GM19438 (cell line): ENCODE measurements around the gene CELSR2.
A peak's percentile ranks its signal among the peaks of the same experiment; 100 is the strongest.

Source experiments
- ATAC-seq: cut with Tn5 transposase; IDR thresholded peaks from one replicate; pipeline ENCODE4 v1.9.1; 2021; ENCODE audit warnings: low read depth; ENCODE audit not compliant: unreplicated experiment

The CELSR2 gene

DNA sequence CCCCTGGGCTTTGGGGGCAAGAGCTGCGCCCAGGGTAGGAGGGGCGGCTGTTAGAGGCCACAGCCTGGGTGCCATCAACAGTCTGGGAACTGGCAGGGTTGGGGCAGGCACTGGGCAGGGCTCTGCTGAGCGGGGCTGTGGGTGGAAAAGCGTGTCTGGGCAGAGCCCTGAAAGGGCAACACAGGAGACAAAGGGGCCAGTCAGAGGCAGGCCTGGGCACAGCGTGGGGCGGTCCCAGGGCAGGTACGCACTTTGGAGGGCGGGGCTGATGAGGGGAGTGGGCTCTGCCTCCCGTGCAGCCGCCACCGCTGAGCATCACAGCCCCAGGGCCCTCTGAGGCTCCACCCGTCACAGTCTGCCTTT lies 13.9 kb downstream of the CELSR2 start:
- no peak for ATAC-seq

DNA sequence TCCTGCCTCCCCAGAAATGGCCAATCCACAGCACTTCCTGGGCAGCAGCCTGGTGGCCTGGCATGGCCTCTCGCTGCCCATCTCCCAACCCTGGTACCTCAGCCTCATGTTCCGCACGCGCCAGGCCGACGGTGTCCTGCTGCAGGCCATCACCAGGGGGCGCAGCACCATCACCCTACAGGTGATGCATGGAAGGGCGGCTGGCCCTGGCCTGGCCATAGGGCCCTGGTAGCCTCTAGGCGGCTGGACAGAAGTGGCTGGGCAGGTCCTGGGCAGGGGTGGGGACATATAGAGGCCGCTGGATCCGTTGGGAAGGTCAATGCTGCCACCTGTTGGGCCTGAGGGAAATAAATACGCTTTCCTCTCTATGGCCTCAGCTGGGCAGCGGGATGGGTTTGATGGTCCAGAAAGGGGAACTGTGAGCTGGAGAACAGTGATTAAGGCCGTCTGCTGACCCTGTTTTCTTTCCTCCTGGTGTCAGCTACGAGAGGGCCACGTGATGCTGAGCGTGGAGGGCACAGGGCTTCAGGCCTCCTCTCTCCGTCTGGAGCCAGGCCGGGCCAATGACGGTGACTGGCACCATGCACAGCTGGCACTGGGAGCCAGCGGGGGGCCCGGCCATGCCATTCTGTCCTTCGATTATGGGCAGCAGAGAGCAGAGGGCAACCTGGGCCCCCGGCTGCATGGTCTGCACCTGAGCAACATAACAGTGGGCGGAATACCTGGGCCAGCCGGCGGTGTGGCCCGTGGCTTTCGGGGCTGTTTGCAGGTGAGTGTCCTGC lies 14.4 kb downstream of the CELSR2 start:
- ATAC-seq, result peak; percentile 71

DNA sequence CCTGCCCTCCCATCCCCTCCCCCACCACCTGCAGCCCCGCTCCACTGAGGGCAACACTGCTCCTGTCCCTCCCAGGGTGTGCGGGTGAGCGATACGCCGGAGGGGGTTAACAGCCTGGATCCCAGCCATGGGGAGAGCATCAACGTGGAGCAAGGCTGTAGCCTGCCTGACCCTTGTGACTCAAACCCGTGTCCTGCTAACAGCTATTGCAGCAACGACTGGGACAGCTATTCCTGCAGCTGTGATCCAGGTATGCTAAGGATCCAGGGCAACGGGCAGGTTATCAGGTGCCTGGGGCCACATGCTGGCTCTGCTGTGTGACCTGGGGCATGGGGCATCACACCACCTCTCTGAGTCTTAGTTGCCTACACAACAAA lies 15.0 kb downstream of the CELSR2 start:
- no peak for ATAC-seq

DNA sequence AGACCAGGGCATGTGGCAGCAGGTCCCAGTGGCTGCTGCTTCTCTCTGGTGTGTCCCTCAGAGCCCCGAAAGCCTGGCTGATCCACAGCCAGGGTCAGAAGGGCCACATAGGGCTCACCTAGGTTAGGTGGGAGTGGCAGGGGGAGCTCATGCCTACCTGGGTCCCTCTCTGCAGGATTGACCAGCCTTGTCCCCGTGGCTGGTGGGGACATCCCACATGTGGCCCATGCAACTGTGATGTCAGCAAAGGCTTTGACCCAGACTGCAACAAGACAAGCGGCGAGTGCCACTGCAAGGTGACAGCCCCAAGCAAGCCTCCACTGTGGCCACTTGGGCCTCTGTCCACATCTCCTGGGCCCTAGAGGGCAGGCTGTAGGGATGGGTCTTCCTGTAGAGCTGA lies 15.7 kb downstream of the CELSR2 start:
- no peak for ATAC-seq

DNA sequence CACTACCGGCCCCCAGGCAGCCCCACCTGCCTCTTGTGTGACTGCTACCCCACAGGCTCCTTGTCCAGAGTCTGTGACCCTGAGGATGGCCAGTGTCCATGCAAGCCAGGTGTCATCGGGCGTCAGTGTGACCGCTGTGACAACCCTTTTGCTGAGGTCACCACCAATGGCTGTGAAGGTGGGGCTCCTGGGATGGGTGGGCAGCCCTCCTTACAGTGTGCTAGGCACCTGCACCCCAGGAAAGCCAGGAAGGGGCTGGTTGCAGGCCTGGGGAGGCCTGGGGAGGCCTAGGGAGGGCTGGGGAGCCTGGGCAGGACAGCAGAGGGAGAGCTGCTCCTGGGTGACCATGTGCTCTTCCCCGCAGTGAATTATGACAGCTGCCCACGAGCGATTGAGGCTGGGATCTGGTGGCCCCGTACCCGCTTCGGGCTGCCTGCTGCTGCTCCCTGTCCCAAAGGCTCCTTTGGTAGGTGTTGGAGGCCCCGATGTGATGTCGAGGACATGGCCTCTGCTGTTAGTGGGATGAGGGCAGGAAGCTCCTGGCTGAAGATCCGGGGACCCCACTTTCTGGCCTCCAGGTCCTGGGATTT lies 16.5 kb downstream of the CELSR2 start:
- no peak for ATAC-seq

DNA sequence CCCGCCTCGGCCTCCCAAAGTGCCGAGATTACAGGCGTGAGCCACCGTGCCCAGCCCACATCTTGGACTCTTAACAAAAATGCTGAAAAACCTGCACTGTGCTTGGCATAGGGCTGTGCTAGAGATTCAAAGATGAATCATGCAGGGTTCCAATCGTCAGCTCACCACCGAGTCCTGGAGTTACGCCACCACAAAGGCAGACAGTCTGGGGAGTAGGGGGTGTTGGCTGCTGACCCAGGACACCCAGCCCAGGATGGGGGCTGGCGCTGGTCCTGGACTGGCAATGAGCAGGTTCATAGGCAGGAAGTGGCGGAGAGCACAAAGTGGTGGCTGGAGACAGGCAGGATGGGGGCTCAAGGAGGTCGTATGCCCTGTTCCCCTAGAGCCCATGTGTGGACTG lies 17.6 kb downstream of the CELSR2 start:
- no peak for ATAC-seq

DNA sequence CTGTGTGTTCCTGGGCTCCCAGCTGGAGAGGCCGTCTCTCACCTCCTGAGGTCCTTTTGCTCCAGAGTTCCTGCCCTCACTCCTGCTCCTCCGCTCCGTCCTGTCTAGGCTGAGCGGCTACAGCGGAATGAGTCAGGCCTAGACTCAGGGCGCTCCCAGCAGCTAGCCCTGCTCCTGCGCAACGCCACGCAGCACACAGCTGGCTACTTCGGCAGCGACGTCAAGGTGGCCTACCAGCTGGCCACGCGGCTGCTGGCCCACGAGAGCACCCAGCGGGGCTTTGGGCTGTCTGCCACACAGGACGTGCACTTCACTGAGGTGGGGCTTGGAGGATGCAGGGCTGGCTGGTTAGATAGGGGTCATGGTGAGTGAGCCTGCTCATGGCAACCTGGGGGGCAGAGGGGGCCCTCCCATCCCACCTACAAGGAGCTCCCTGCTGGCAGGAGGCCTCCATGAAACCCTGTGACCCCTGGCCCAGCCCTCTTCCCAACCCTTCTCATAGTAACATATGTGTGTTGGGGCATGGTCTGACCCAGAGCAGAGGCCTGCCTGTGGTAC lies 18.5 kb downstream of the CELSR2 start:
- no peak for ATAC-seq

DNA sequence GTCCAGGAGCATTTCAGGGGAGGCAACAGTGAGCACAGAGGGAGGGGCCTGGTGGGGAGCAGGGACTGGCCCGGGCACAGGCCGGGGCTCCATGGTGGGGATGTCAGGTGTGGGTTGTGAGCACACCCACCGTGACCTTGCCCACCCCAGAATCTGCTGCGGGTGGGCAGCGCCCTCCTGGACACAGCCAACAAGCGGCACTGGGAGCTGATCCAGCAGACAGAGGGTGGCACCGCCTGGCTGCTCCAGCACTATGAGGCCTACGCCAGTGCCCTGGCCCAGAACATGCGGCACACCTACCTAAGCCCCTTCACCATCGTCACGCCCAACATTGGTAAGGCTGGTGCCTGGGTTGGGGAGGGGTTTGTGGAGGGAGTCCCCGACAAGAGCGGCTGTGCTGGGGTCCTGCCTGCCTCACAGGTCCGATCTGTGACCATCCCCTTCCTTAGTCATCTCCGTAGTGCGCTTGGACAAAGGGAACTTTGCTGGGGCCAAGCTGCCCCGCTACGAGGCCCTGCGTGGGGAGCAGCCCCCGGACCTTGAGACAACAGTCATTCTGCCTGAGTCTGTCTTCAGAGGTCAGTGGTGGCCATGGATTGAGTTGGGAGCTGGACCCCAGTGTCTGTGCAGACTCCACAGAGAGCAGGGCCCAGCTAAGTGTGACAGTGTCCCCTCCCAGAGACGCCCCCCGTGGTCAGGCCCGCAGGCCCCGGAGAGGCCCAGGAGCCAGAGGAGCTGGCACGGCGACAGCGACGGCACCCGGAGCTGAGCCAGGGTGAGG lies 19.3 kb downstream of the CELSR2 start:
- no peak for ATAC-seq

DNA sequence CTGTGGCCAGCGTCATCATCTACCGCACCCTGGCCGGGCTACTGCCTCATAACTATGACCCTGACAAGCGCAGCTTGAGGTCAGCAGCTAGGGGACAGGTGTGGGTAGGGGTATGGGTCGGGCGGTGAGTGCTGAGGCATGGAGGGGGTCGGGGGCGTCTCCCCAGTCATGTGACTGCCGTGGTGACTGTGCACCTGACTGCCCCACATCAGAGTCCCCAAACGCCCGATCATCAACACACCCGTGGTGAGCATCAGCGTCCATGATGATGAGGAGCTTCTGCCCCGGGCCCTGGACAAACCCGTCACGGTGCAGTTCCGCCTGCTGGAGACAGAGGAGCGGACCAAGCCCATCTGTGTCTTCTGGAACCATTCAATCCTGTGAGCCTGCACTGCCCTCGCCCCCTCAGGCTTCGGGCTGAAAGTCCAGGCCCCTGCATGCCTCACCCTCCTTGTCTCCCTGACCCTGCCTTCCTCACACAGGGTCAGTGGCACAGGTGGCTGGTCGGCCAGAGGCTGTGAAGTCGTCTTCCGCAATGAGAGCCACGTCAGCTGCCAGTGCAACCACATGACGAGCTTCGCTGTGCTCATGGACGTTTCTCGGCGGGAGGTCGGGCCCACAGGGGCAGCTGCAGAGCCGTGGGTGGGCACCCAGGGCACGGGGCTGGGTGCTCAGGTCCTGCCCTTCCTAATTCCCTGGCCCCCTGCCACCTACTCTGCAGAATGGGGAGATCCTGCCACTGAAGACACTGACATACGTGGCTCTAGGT lies 20.1 kb downstream of the CELSR2 start:
- no peak for ATAC-seq

DNA sequence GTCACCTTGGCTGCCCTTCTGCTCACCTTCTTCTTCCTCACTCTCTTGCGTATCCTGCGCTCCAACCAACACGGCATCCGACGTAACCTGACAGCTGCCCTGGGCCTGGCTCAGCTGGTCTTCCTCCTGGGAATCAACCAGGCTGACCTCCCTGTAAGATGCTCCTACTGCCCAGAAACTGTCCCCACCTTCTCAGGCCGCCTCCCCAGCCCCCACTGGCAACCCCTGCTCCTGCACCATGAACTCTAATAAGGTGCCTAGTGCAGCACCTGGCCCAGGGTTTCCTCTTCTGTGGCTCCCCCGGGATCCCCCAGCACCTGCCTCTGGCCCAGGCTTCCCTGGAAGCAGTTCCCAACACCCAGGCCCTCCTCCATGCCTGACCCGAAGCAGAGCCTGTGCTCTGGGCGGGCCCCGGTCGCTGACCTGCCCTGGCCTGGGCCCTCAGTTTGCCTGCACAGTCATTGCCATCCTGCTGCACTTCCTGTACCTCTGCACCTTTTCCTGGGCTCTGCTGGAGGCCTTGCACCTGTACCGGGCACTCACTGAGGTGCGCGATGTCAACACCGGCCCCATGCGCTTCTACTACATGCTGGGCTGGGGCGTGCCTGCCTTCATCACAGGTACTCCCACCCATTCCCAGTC lies 20.8 kb downstream of the CELSR2 start:
- no peak for ATAC-seq

DNA sequence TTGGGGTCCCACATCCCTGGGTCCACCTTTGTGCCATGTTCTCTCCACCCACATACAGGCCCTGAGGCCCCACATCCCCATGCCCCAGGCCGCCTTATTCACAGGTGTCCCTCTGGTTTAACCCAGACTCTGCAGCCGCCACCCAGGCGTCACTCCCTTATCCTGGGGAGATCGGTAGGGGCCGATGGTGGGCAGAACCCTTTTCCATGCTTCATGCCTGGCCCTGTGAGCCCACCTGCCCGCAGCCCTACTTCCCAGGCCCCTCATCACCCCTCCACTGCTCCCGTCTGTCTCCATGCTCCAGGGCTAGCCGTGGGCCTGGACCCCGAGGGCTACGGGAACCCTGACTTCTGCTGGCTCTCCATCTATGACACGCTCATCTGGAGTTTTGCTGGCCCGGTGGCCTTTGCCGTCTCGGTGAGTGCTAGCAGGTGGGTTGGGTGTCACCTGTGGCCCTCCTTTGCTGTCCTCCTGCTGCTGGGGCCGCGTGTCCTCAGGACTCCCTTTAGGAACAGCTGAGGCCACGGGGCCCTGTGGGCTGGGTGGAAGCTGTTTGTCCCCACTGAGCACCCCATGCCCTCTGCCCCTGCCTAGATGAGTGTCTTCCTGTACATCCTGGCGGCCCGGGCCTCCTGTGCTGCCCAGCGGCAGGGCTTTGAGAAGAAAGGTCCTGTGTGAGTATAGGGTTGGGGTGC lies 21.4 kb downstream of the CELSR2 start:
- ATAC-seq, result no peak

DNA sequence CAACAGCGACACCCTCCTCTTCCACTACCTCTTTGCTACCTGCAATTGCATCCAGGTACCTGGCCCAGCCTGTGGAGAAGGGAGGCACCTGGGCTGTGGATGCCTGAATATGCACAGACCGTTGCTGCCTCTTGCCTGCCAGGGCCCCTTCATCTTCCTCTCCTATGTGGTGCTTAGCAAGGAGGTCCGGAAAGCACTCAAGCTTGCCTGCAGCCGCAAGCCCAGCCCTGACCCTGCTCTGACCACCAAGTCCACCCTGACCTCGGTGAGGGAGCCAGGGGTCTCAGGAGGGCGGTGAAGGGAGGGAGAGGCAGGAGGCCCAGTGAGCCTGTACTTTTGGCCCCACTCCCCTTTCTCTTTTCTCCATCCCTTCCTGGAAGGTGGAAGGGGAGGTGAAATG lies 22.1 kb downstream of the CELSR2 start:
- ATAC-seq, result no peak

DNA sequence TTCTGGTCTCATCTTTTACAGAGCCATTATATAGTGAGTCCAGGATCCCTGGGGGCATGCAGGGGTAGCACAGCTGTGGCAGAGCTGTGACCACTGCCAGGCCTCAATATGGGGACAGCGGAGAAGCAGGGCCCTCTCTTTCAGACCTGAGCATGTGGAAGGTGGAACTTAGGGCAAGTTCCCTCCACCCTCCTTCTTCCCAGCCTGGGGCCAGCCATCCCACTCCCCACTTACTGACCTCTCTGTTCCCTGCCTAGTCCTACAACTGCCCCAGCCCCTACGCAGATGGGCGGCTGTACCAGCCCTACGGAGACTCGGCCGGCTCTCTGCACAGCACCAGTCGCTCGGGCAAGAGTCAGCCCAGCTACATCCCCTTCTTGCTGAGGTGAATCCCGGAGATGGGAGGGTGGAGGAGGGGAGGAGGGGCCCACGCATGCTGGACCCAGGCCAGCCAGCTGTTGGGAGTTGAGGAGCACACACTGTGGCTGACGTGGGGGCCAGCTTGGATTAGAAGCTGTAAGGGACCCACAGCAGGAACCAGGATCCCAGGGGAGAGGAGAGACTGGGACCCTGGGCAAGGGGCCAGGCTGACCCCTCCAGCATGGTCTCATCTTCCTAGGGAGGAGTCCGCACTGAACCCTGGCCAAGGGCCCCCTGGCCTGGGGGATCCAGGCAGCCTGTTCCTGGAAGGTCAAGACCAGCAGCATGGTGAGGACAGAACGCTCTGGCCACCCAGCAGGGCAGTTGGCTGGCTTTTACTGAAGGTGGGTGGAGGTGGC lies 22.9 kb downstream of the CELSR2 start:
- no peak for ATAC-seq

DNA sequence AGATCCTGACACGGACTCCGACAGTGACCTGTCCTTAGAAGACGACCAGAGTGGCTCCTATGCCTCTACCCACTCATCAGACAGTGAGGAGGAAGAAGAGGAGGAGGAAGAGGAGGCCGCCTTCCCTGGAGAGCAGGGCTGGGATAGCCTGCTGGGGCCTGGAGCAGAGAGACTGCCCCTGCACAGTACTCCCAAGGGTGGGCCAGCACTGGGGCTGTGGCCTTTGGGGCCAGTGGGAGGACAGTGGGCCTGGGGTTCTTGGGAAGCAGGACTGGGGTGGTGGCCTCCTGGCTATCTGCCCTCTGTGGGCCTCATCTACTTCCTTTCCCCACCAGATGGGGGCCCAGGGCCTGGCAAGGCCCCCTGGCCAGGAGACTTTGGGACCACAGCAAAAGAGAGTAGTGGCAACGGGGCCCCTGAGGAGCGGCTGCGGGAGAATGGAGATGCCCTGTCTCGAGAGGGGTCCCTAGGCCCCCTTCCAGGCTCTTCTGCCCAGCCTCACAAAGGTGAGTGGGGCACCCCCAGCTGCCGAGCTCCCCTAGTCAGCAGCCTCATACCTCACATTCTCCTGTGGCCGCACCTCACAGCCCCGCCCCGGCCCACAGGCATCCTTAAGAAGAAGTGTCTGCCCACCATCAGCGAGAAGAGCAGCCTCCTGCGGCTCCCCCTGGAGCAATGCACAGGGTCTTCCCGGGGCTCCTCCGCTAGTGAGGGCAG lies 23.6 kb downstream of the CELSR2 start:
- no peak for ATAC-seq

DNA sequence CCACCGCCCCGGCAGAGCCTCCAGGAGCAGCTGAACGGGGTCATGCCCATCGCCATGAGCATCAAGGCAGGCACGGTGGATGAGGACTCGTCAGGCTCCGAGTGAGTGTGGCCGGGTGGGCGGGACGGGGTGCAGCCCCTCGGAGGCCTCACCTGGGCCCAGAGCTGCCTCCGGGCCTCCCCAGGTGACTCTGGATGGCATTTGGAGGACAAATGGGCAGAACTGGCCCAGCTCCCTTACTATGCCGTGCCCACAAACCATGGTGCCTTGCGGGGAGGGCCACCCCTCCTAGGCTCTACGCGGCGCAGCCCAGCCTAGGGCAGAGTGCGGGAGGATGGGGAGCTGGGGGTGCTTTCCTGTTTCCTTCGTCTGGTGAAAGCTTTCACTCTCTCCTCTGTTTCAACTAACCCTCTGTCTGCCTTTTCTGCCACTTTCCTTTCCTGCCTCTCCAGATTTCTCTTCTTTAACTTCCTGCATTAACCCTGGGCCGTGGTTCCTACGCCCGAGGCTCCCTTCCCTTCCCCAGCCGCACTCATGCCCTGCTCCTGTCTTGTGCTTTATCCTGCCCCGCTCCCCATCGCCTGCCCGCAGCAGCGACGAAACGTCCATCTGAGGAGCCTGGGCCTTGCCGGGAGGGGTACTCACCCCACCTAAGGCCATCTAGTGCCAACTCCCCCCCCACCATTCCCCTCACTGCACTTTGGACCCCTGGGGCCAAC lies 24.4 kb downstream of the CELSR2 start:
- no peak for ATAC-seq

DNA sequence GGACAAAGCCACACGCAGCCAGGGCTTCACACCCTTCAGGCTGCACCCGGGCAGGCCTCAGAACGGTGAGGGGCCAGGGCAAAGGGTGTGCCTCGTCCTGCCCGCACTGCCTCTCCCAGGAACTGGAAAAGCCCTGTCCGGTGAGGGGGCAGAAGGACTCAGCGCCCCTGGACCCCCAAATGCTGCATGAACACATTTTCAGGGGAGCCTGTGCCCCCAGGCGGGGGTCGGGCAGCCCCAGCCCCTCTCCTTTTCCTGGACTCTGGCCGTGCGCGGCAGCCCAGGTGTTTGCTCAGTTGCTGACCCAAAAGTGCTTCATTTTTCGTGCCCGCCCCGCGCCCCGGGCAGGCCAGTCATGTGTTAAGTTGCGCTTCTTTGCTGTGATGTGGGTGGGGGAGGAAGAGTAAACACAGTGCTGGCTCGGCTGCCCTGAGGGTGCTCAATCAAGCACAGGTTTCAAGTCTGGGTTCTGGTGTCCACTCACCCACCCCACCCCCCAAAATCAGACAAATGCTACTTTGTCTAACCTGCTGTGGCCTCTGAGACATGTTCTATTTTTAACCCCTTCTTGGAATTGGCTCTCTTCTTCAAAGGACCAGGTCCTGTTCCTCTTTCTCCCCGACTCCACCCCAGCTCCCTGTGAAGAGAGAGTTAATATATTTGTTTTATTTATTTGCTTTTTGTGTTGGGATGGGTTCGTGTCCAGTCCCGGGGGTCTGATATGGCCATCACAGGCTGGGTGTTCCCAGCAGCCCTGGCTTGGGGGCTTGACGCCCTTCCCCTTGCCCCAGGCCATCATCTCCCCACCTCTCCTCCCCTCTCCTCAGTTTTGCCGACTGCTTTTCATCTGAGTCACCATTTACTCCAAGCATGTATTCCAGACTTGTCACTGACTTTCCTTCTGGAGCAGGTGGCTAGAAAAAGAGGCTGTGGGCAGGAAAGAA lies 25.5 kb downstream of the CELSR2 start:
- no peak for ATAC-seq
